Cardiac fibroblast (primary cell): ENCODE results near the gene PBXIP1.
"Not testable (repeated sequence)": the region's sequence is repeated elsewhere in the genome, so short reads cannot be mapped to it uniquely, and the experiment has no call there.

Source experiments
- DNase-seq, 2 donors: peaks; one replicate each; pipeline versions ENCODE4 v3.0.0 to v3.0.0-alpha.2; 2010; ENCODE audit warnings: low read depth in 2 of 2
- H3K4me3 ChIP-seq, 2 donors: replicated peaks in 1 of 2; 1 replicate in 1 of 2; 2 replicates in 1 of 2; pipeline ENCODE4 v1.5.1; 2011; ENCODE audit warnings: low read depth in 2 of 2, low read length in 2 of 2, mild to moderate bottlenecking in 2 of 2, moderate library complexity in 1 of 2
- CTCF ChIP-seq: IDR thresholded peaks from one replicate; pipeline ENCODE4 v1.5.1; 2011; ENCODE audit warnings: low read depth, mild to moderate bottlenecking, low read length, inconsistent platforms

PBXIP1 gene

GRCh38 chr1:154983776-154984466 lies 28.0 kb upstream of the PBXIP1 start:
- DNase-seq, result no peak
- H3K4me3 ChIP-seq, result peak overlapping the region; percentile 73 to 81
- no peak for TF ChIP-seq CTCF

- H3K4me3 ChIP-seq, result peak within 1 kb of the TSS; percentile 73 to 81
- no peak for TF ChIP-seq CTCF
- DNase-seq, result peak; percentile 100
Observed at GRCh38 chr1:154982897-154983648, 27.2 kb upstream of the PBXIP1 start, which contains the start of gene FLAD1. Gene FLAD1, plus strand, starts transcription at chr1:154983344. Its CDS starts 351 bp downstream, at chr1:154983695.

- peak overlapping the region in 1 of 2 donors; percentile 3 for H3K4me3 ChIP-seq
- TF ChIP-seq CTCF, result no peak
- DNase-seq, result no peak
Observed at GRCh38 chr1:154982341-154982740, 26.4 kb upstream of the PBXIP1 start.

- no peak overlapping the region for H3K4me3 ChIP-seq
- TF ChIP-seq CTCF, result no peak
- no peak for DNase-seq
Observed at GRCh38 chr1:154978360-154978759, 22.5 kb upstream of the PBXIP1 start.

- not testable (repeated sequence) for DNase-seq, H3K4me3 ChIP-seq
Observed at GRCh38 chr1:154977762-154978161, 21.9 kb upstream of the PBXIP1 start.

- peak; percentile 61 to 74 for DNase-seq
- H3K4me3 ChIP-seq, result peak overlapping the region; percentile 59 to 62
- TF ChIP-seq CTCF, result no peak
Observed at GRCh38 chr1:154975409-154976059, 19.6 kb upstream of the PBXIP1 start.
